Stimulated activated CD4-positive, alpha-beta T cell treated with anti-CD3 and anti-CD28 coated beads, Interleukin-1b, Interleukin-23, amount 100 ng/mL, for 4 hours (primary cell): Measurements from ENCODE around the gene PCED1B.

ENCODE experiments used
- DNase-seq, 2 donors: peaks; one replicate each; pipeline ENCODE4 v3.0.0-alpha.2; 2020; ENCODE audit warnings: low read depth in 2 of 2

Gene PCED1B

DNA sequence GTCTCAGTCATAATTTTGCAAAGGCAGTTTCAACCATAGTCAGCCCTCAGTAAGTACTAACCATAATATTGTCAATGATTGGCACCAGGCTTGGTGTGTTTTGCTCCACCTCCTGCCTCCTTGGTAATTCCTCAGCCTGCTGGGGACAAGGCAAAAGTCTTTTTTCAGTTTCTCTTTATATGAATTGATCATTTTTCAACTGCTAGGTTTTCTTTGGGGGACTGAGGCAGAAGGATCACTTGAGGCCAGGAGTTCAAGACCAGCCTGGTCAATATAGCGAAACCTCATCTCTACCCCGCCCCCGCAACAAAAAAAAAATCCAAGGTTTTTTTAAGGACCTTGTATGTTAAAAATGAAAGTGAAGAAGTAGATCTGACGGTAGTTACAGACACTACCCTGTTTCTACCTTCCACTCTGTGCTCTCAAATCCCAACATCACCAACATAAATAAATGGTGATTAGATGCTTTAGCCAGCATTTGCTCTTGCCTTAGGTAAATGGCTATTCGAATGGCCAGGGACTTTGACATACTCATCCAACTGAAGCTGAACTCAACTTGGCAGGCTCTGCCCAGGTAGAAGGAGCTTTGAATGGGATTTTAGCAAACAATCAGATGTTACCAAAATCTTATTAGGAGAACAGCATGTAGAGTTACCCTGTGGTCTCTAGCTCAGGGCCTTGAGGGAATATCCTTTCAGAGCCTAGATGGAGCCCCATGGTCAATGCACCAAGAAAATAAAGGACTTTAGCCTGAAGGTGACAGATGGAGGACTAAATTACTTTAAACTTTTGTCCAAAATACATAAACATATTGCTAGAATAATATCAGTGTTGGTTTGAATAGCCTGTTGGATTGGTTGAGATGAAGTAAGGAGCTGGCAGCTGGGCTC is 127.3 kb downstream of the PCED1B start:
- DNase-seq: no peak

DNA sequence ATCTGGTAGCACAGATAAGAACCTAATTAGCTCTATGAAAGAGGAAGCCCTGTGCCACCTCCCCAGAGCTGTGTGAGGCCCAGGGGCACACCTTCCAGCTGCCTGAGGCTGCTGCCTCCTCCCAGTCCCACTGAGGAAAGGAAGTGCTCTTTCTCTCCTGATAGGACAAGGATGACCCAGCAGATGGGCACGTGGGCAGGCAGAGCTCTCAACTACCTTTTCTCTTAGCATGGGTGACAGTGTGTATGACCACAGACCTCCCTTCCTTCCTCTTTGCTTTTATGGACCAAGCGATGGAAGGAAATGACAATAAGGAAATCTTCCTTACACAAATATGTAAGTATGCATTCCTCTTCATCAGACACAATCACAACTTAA is 127.9 kb downstream of the PCED1B start:
- no peak for DNase-seq

- DNase-seq: no peak
These were observed 128.4 kb downstream of the PCED1B start for GRCh38 chr12:47207829-47208248.

GRCh38 chr12:47209014-47209413 is 129.6 kb downstream of the PCED1B start:
- no peak for DNase-seq

- DNase-seq: no peak
These were observed 131.4 kb downstream of the PCED1B start for GRCh38 chr12:47210776-47211175.

- no peak for DNase-seq
These were observed 133.2 kb downstream of the PCED1B start for GRCh38 chr12:47212701-47213039.

GRCh38 chr12:47213396-47213795 is 134.0 kb downstream of the PCED1B start:
- DNase-seq: no peak

GRCh38 chr12:47214001-47214619 is 134.7 kb downstream of the PCED1B start:
- no peak for DNase-seq

DNA sequence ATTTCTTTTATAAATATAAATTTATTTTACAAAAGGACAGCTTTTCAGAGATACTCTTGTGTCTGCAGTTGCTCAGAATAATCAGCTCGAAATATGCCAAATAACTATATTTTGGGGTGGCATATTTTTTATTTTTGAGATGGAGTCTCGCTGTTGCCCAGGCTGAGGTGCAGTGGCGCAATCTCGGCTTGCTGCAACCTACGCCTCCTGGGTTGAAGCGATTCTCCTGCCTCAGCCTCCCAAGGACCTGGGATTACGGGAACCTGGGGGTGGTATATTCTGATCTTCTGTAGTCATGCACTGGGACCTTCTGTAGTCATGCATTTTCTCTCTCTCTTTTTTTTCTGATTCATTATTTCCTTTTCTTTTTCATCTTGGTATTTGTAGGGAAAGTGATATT is 135.3 kb downstream of the PCED1B start:
- peak in 1 of 2 donors; percentile 44 for DNase-seq

DNA sequence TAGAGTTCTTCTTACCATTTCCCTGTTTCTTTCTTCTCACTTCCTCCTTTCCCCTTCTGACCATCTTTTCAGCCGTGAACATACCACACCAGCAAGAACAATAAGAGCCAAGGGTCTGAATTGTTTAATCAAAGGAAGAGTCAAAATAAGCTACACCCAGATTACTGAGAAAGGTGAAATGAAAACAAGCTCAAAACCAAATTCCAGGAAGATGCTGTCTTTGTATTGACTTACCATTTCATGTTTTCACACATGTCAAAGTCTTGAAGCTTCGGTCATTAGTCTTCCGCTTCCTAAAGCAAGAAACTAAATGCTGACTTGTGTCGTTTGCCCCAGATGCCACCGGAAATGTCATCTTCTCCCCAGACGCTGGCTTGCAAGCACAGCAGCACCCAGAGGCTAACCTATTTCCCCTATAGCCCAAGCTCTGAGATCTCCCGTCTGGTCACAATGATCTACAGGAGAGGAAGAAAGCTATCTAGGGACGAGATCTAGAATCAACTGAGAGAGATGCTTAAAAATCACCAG is 136.8 kb downstream of the PCED1B start:
- DNase-seq: peak; percentile 40 to 56

DNA sequence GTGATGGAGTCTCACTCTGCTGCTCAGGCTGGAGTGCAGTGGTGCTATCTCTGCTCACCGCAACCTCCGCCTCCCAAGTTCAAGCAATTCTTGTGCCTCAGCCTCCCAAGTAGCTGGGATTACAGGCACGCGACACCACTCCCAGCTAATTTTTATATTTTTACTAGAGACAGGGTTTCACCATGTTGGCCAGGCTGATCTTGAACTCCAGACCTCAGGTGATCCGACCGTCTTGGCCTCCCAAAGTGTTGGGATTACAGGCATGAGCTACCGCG is 138.1 kb downstream of the PCED1B start:
- peak in 1 of 2 donors; percentile 23 for DNase-seq

GRCh38 chr12:47218191-47218654 is 138.8 kb downstream of the PCED1B start:
- no peak for DNase-seq

DNA sequence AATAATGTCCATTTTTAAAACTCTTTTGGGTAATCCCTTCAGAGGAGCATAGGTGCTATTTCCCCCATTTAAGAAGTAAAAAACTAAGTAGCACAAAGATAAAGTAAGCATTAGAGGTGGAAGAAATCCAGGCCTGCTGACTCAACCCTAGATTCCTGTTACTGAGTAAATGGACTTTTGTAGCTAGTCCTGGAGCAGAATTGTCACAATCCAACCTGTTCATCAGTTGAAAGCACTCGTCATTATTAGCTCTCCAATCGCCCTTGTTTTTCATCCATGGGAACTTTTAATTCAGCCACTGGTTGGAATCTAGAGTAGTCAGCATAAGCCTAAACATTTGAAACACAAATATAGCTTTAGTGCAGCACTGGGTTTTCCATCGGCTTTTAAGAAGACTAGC is 139.8 kb downstream of the PCED1B start:
- no peak for DNase-seq

- DNase-seq: no peak
These were observed 142.0 kb downstream of the PCED1B start for GRCh38 chr12:47221256-47222023.

- DNase-seq: no peak
These were observed 143.2 kb downstream of the PCED1B start for GRCh38 chr12:47222520-47223030.

DNA sequence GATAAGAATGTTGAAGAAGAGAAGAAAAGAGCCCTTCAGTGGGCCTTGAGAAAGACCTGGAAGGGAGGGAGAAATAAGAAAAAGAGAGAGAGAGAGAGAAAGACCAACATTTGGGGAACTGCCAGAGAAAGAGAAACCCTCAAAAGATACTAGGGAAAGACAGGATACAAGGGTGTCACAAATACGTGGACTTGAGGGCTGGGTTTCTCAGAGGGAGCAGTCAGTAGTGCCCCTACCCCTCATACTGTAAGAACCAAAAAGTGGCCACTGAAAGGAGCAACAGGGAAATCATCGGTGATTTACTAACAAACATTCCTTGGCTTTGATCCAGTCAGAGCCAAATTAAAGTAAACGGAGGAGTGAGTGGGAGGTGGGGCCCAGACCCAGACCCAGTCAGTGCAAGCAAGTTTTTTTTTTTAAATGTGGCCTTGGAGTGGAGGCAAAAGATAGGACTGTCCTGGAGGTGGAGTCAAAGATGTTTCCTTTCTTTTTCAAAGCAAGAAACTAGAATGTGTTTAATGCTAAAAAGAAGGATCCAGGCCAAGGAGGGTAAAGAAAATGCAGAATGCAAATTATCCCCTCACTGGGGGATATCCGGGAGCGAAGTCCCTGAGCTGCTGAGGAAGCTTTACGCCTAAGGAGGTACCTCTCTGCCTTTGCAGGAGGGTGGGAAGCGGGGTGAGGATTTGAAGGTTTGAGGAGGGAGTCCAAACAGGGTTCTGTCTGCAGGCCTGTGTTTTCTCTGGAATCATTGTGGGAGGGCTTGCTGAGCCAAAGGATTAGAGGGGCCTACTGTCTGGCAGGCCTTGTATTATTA is 143.8 kb downstream of the PCED1B start:
- no peak for DNase-seq

DNA sequence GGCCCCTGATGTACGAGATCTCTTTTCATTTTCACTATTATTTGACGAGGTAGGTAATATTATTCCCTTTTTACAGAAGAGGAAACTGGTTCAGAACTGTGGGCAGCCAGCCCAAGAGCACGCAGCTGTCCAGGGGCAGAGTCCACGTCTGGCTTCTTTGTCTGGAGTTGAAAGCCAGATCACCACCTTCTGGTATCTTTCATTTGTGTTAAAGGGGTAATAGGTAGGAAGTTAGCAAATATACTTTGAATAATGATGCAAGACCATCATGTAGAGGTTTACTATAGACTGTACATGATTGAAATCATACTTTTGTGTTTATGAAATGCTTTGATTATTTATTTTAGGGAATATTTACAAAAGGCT is 144.4 kb downstream of the PCED1B start:
- DNase-seq: no peak

- DNase-seq: no peak
These were observed 145.2 kb downstream of the PCED1B start for GRCh38 chr12:47224563-47225133.

GRCh38 chr12:47225356-47225755 is 145.9 kb downstream of the PCED1B start:
- DNase-seq: no peak

GRCh38 chr12:47226199-47226598 is 146.8 kb downstream of the PCED1B start:
- DNase-seq: no peak

GRCh38 chr12:47228802-47229201 is 149.4 kb downstream of the PCED1B start:
- DNase-seq: no peak
